ENCODE measurements around the gene TFDP2. TPM values are rescaled to one million over a fixed set of nuclear protein-coding genes. Genes with fewer than 3 reads are reported as not detected.

The TFDP2 gene
- total and polyA plus RNA-seq, 10 donors, result 4.1 to 40.5 (median 27.9) TPM

DNA sequence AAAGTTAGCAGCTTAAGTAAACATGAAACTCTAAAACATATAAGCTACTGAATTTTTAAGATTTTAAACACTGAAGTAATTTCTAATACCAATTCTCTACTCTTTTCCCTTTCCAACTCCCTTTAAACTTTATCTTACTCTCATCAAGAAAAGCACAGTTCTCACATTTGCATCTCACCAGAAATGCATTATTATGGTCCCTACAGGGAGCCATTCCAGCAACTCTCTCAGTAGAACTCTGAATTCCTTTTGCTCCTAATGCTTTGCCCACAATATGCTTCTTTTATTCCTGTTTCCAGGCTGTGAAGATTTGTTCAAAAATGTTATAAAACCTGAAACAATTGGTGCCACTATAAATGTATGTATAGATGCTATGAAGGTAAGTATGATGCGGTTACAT, 83.4 kb downstream of the TFDP2 start:
- Histone ChIP-seq H3K9me3 (no peaks in the 10 kb centered on the region), H3K4me3 (no peak overlapping the region), H3K4me1 (no peaks in the 10 kb centered on the region), H3K27me3 (replicated peaks in 1 of 7) (no peaks in the 10 kb centered on the region), H3K27ac (no peak overlapping the region), H3K36me3 (no peaks in the 10 kb centered on the region)
- no peak for TF ChIP-seq POLR2AphosphoS5 (IDR thresholded peaks at IDR 0.05)
- TF ChIP-seq, protein P1, sequence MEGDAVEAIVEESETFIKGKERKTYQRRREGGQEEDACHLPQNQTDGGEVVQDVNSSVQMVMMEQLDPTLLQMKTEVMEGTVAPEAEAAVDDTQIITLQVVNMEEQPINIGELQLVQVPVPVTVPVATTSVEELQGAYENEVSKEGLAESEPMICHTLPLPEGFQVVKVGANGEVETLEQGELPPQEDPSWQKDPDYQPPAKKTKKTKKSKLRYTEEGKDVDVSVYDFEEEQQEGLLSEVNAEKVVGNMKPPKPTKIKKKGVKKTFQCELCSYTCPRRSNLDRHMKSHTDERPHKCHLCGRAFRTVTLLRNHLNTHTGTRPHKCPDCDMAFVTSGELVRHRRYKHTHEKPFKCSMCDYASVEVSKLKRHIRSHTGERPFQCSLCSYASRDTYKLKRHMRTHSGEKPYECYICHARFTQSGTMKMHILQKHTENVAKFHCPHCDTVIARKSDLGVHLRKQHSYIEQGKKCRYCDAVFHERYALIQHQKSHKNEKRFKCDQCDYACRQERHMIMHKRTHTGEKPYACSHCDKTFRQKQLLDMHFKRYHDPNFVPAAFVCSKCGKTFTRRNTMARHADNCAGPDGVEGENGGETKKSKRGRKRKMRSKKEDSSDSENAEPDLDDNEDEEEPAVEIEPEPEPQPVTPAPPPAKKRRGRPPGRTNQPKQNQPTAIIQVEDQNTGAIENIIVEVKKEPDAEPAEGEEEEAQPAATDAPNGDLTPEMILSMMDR (IDR thresholded peaks at IDR 0.05 in 8 of 11, conservative IDR thresholded peaks at IDR 0.05 in 3 of 11), result no peak
- no peak for TF ChIP-seq POLR2A (IDR thresholded peaks at IDR 0.05)
- intact Hi-C loops (cut with DNase I; ENCODE audit: low total_unique reads), result no loop called here
- no peak for DNase-seq
- 97 to 98% (median 98%) methylated on average over 1 of the region's 1 CpG for WGBS, 5 donors

DNA sequence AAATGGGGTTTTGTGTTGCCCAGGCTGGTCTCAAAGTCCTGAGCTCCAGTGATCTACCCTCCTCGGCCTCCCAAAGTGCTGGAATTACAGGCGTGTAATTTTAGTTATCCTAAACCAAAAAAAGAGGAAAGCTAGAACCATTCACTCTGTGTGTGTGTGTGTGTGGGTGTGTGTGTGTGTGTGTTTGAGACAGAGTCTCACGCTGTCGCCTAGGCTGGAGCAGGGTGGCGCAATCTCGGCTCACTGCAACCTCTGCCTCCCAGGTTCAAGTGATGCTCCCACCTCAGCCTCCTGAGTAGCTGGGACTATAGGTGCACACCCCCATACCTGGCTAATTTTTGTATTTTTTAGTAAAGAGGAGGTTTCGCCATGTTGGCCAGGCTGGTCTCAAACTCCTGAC, 84.0 kb downstream of the TFDP2 start:
- Histone ChIP-seq H3K9me3 (no peaks in the 10 kb centered on the region), H3K27me3 (replicated peaks in 1 of 7) (no peaks in the 10 kb centered on the region), H3K4me1 (no peaks in the 10 kb centered on the region), H3K27ac (no peak overlapping the region), H3K4me3 (no peak overlapping the region), H3K36me3 (no peaks in the 10 kb centered on the region)
- WGBS, 5 donors, result 82 to 94% (median 89%) methylated on average over 7 of the region's 7 CpGs
- no peak for TF ChIP-seq POLR2A (IDR thresholded peaks at IDR 0.05)
- TF ChIP-seq, protein P1 (IDR thresholded peaks at IDR 0.05 in 8 of 11, conservative IDR thresholded peaks at IDR 0.05 in 3 of 11), result no peak
- no peak for TF ChIP-seq POLR2AphosphoS5 (IDR thresholded peaks at IDR 0.05)
- intact Hi-C loops (cut with DNase I; ENCODE audit: low total_unique reads), result no loop called here
- no peak for DNase-seq

DNA sequence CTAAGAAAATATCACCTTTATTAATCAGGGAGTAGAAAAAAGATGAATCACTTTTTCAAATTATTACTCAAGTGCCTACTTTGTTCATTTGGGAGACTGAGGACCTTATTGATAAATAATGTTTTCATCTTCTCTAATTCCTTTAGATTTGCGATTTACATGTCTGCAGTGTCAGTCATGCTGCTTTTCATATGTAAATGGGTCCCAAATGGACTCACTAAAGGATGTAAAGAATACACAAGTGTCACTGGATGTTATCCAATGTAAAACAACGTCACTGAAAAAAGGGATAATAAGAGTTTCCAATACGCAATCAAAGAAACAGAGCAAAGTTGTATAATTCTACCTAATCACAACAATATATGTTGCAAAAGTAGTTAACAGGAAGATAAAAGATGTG, 84.9 kb downstream of the TFDP2 start:
- H3K4me1 ChIP-seq, result no peaks in the 10 kb centered on the region
- no peaks in the 10 kb centered on the region for H3K9me3 ChIP-seq
- 82 to 90% (median 83%) methylated on average over 3 of the region's 3 CpGs for WGBS, 5 donors
- no peaks in the 10 kb centered on the region for H3K27me3 ChIP-seq (replicated peaks in 1 of 7)
- DNase-seq, result no peak
- H3K36me3 ChIP-seq, result no peaks in the 10 kb centered on the region
- no peak overlapping the region for H3K27ac ChIP-seq
- intact Hi-C loops (cut with DNase I; ENCODE audit: low total_unique reads), result no loop called here
- TF ChIP-seq POLR2A (IDR thresholded peaks at IDR 0.05) (no peak), POLR2AphosphoS5 (IDR thresholded peaks at IDR 0.05) (no peak)
- TF ChIP-seq, protein P1 (IDR thresholded peaks at IDR 0.05 in 8 of 11, conservative IDR thresholded peaks at IDR 0.05 in 3 of 11), result no peak
- no peak overlapping the region for H3K4me3 ChIP-seq

DNA sequence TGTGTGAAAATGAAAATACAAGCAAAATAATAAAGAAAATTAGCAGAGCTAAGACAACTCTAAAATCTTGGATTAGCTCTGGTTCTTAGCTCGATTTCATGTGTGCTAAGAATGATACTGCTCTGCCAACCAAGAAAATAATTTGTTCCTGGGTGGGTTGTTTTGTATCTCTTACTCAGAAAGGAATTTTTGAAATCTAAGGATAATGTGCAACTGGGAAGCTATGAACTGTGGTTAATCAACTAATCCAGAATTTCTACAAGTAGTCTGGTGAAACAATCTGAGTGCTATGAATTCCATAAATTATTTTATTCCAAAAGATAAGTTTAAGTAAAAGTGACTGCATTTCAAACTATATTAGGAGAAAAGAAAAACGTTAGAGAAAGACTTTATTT, 92.0 kb downstream of the TFDP2 start:
- Histone ChIP-seq H3K9me3 (peaks cover 0 to 9% (median 0%) of the 10 kb centered on the region in 8 donors), H3K36me3 (peaks cover 0 to 5% (median 0%) of the 10 kb centered on the region in 6 donors), H3K27ac (no peak overlapping the region), H3K4me1 (no peaks in the 10 kb centered on the region), H3K4me3 (no peak overlapping the region), H3K27me3 (replicated peaks in 1 of 7) (no peaks in the 10 kb centered on the region)
- TF ChIP-seq POLR2A (IDR thresholded peaks at IDR 0.05) (no peak), POLR2AphosphoS5 (IDR thresholded peaks at IDR 0.05) (no peak)
- TF ChIP-seq, protein P1 (IDR thresholded peaks at IDR 0.05 in 8 of 11, conservative IDR thresholded peaks at IDR 0.05 in 3 of 11), result no peak
- DNase-seq, result no peak
- WGBS, 5 donors, result 76 to 96% (median 81%) methylated on average over 2 of the region's 2 CpGs
- intact Hi-C loops (cut with DNase I; ENCODE audit: low total_unique reads), result no loop called here
